Chondrocyte (in vitro differentiated cells): ENCODE data around the gene RPL13A. TPM values are rescaled to one million over a fixed set of nuclear protein-coding genes. Genes with fewer than 3 reads are reported as not detected.
"Not testable (repeated sequence)": the region's sequence is repeated elsewhere in the genome, so short reads cannot be mapped to it uniquely, and the experiment has no call there.

ENCODE experiments used
- DNase-seq: peaks from one replicate; pipeline ENCODE4 v3.0.0; 2021; ENCODE audit warnings: mixed read lengths, low spot score
- H3K27ac Mint-ChIP-seq: one replicate; pipeline ENCODE4 v1.8.0; 2021; ENCODE audit warnings: mild to moderate bottlenecking, moderate library complexity, mixed read lengths; ENCODE audit not compliant: unreplicated experiment
- H3K27me3 Mint-ChIP-seq: 2 replicates; pipeline ENCODE4 v1.8.0; 2021; ENCODE audit warnings: low read depth, mixed read lengths
- H3K36me3 Mint-ChIP-seq: 2 replicates; pipeline ENCODE4 v1.8.0; 2021; ENCODE audit warnings: low read depth, mixed read lengths
- H3K4me1 Mint-ChIP-seq: 2 replicates; pipeline ENCODE4 v1.8.0; 2021; ENCODE audit warnings: low read depth, mild to moderate bottlenecking, mixed read lengths
- H3K4me3 Mint-ChIP-seq: one replicate; pipeline ENCODE4 v1.8.0; 2021; ENCODE audit warnings: mild to moderate bottlenecking, moderate library complexity, mixed read lengths; ENCODE audit not compliant: unreplicated experiment
- H3K9me3 Mint-ChIP-seq: 2 replicates; pipeline ENCODE4 v1.8.0; 2021; ENCODE audit warnings: low read depth, mixed read lengths
- total RNA-seq: library from RNA; stranded (reverse); gene quantifications from 3 replicates; pipeline ENCODE4 v1.2.1, GENCODE V29; 2021
- TF ChIP-seq, protein P1 (sequence below): fragments of 200-600 bp; sonication (generic); IDR thresholded peaks from 2 replicates; pipeline ENCODE4 v1.5.0; 2021; ENCODE audit warnings: antibody characterized with exemption, mild to moderate bottlenecking, moderate library complexity

The RPL13A gene
- total RNA-seq, 1 donor from 2014 or later: 1,602 TPM

DNA sequence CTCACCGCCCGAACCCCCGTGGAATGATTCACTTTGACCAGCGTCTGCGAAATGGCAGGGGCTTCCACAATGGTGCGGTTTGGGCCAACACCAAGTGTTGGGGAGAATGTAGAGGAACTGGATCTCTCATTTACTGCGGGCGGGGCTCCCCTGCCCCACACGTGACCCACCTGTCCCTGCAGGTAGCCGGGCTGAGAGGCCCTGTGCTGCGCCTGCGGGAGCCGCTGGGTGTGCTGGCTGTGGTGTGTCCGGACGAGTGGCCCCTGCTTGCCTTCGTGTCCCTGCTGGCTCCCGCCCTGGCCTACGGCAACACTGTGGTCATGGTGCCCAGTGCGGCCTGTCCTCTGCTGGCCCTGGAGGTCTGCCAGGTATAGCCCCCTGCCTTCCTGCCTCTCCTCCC, 19.2 kb upstream of the RPL13A start:
- no peak for DNase-seq
- Mint-ChIP-seq H3K4me1 (peaks cover 7% of the 10 kb centered on the region), H3K36me3 (peaks cover 5% of the 10 kb centered on the region), H3K27me3 (no peaks in the 10 kb centered on the region), H3K9me3 (no peaks in the 10 kb centered on the region), H3K27ac (no peak overlapping the region), H3K4me3 (no peak overlapping the region)
- TF ChIP-seq, protein P1, sequence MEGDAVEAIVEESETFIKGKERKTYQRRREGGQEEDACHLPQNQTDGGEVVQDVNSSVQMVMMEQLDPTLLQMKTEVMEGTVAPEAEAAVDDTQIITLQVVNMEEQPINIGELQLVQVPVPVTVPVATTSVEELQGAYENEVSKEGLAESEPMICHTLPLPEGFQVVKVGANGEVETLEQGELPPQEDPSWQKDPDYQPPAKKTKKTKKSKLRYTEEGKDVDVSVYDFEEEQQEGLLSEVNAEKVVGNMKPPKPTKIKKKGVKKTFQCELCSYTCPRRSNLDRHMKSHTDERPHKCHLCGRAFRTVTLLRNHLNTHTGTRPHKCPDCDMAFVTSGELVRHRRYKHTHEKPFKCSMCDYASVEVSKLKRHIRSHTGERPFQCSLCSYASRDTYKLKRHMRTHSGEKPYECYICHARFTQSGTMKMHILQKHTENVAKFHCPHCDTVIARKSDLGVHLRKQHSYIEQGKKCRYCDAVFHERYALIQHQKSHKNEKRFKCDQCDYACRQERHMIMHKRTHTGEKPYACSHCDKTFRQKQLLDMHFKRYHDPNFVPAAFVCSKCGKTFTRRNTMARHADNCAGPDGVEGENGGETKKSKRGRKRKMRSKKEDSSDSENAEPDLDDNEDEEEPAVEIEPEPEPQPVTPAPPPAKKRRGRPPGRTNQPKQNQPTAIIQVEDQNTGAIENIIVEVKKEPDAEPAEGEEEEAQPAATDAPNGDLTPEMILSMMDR: no peak

DNA sequence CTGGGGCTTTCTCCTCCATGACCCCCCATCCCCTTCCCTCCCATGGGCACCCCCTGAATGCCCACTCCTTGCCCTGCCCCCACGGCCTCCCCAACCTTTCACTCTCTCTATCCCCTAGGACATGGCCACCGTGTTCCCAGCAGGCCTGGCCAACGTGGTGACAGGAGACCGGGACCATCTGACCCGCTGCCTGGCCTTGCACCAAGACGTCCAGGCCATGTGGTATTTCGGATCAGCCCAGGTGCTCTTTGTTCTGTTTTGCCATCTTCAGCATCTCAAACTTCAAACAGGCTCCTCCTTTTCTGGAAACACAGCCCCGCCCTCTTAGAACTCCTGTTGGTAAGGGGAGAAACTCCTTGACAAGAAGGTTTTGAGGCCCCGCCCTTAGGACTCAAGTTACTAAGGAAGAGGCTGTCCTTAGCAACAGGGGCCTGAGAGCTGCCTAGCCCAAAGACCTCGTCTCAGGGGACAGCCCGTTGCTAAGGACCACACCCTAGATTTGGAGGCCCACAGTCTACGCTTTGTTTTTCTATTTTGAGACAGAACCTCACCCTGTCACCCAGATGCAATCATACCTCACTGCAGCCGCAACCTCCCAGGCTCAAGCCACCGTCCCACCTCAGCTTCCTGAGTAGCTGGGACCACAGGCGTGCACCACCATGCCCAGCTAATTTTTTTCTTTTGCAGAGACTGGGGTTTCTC, 18.5 kb upstream of the RPL13A start:
- no peak for DNase-seq
- H3K4me3 Mint-ChIP-seq: no peak overlapping the region
- no peaks in the 10 kb centered on the region for H3K27me3 Mint-ChIP-seq
- peak overlapping the region; percentile 74 for H3K27ac Mint-ChIP-seq
- peaks cover 5% of the 10 kb centered on the region for H3K36me3 Mint-ChIP-seq
- peaks cover 9% of the 10 kb centered on the region for H3K4me1 Mint-ChIP-seq
- H3K9me3 Mint-ChIP-seq: no peaks in the 10 kb centered on the region
- TF ChIP-seq, protein P1: no peak

DNA sequence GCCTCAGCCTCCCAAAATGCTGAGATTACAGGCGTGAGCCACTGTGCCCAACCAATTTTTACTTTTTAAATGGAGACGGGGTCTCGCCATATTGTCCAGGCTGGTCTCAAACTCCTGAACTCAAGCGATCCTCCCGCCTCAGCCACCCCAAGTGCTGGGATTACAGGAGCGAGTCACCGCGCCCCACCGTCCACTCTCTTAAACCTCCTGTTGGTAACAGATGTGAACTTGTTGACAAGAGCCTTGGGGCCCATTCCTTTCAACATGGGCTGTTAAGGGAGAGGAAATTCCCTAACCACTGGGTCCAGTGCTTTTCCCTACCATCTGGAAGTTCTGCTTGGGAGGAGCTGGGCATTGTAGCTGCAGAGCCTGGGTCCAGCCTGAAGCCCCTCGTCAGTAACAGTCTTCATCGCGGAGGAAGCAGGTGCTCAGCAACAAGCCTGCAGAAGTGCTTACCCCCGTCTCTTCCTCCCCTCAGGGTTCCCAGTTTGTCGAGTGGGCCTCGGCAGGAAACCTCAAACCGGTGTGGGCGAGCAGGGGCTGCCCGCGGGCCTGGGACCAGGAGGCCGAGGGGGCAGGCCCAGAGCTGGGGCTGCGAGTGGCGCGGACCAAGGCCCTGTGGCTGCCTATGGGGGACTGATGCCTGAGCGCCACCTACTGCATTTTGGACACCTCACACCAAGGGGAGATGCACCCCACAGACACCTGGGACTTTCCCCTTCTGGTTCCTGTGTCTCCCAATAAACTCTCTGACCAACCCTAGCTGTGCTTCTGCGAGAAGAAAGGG, 17.4 kb upstream of the RPL13A start:
- no peak overlapping the region for H3K4me3 Mint-ChIP-seq
- H3K36me3 Mint-ChIP-seq: peaks cover 5% of the 10 kb centered on the region
- H3K27ac Mint-ChIP-seq: no peak overlapping the region
- TF ChIP-seq, protein P1: peak; percentile 33
- H3K9me3 Mint-ChIP-seq: no peaks in the 10 kb centered on the region
- H3K27me3 Mint-ChIP-seq: peaks cover 2% of the 10 kb centered on the region
- DNase-seq: no peak
- peaks cover 9% of the 10 kb centered on the region for H3K4me1 Mint-ChIP-seq

DNA sequence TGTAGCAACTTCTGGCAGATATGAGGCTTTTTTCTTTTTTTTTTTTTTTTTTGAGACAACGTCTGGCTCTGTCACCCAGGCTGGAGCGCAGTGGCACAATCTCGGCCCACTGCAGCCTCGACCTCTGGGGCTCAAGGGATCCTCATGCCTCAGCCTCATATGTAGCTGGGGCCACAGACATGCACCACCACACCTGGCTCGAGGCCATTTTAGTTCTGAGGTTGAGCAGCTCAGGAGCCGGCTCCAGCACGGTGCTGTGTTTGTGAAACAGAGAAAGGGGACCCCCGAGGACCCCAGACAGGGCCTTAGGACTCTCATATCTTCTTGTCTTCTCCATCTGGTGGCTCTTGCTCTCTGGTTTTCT, 16.8 kb upstream of the RPL13A start:
- peaks cover 9% of the 10 kb centered on the region for H3K4me1 Mint-ChIP-seq
- no peaks in the 10 kb centered on the region for H3K9me3 Mint-ChIP-seq
- H3K27me3 Mint-ChIP-seq: peaks cover 2% of the 10 kb centered on the region
- no peak for DNase-seq
- H3K36me3 Mint-ChIP-seq: peaks cover 5% of the 10 kb centered on the region
- H3K27ac Mint-ChIP-seq: no peak overlapping the region
- no peak overlapping the region for H3K4me3 Mint-ChIP-seq
- TF ChIP-seq, protein P1: no peak

DNA sequence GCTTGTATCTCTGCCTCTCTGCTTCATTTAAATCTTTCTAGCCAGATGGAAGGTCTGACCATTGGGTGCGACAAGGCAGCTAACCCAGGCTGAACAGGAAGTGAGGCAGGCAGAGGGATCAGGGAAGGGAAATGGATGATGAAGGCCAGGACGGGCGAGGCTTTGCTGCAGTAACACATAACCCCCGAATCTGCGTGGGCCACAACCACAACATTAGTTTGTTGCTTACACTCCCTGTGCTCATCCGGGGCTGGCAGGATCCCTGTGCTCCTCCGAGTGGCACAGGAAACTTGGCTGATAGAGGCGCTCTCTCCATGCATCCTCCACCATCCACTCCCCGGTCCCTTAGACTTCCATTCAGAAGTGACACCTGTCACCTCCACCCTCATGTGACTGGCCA, 14.5 kb upstream of the RPL13A start:
- H3K27me3 Mint-ChIP-seq: peaks cover 2% of the 10 kb centered on the region
- H3K4me1 Mint-ChIP-seq: peaks cover 13% of the 10 kb centered on the region
- TF ChIP-seq, protein P1: no peak
- DNase-seq: no peak
- H3K9me3 Mint-ChIP-seq: no peaks in the 10 kb centered on the region
- peaks cover 5% of the 10 kb centered on the region for H3K36me3 Mint-ChIP-seq
- H3K4me3 Mint-ChIP-seq: no peak overlapping the region
- H3K27ac Mint-ChIP-seq: no peak overlapping the region

DNA sequence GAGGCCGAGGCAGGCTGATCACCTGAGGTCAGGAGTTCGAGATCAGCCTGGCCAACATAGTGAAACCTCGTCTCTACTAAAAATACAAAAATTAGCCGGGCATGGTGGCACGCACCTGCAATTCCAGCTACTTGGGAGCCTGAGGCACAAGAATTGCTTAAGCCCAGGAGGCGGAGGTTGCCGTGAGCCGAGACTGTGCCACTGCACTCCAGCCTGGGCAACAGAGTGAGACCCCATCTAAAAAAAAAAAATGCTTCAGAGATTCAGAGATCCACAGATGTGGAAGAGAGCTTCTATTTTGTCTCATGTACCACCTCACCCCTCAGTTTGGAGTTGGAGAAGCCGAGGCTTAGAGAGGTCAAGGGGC, 13.9 kb upstream of the RPL13A start:
- DNase-seq, H3K36me3 Mint-ChIP-seq, H3K27ac Mint-ChIP-seq, H3K9me3 Mint-ChIP-seq, H3K27me3 Mint-ChIP-seq: not testable (repeated sequence)
- Mint-ChIP-seq H3K4me3 (peak overlapping the region; percentile 70), H3K4me1 (peaks cover 13% of the 10 kb centered on the region)
